SU-DHL-6 (cell line): ENCODE data around the gene OR6C65.
"Not testable (repeated sequence)": the region's sequence is repeated elsewhere in the genome, so short reads cannot be mapped to it uniquely, and the experiment has no call there.

ENCODE experiments used
- CTCF ChIP-seq: fragments of 200-600 bp; sonication (generic); IDR thresholded peaks from one replicate; pipeline ENCODE4 v1.5.1; 2017; ENCODE audit warnings: antibody characterized with exemption, mild to moderate bottlenecking, low read length, moderate library complexity; ENCODE audit not compliant: insufficient read depth, poor library complexity, severe bottlenecking
- EZH2phosphoT487 ChIP-seq: fragments of 200-600 bp; sonication (generic), shearing (Covaris generic); conservative IDR thresholded peaks from 2 replicates; pipeline ENCODE4 v1.6.1; 2018; ENCODE audit warnings: mild to moderate bottlenecking, antibody characterized with exemption, low read length, moderate library complexity, mixed read lengths

- not testable (repeated sequence) for TF ChIP-seq CTCF, EZH2phosphoT487
Measured at GRCh38 chr12:55412138-55412537, 11.8 kb downstream of the OR6C65 start.
